Osteoblast (primary cell): ENCODE measurements around the gene CD80. TPM values are rescaled to one million over a fixed set of nuclear protein-coding genes. Genes with fewer than 3 reads are reported as not detected.
"Not testable (repeated sequence)": the region's sequence is repeated elsewhere in the genome, so short reads cannot be mapped to it uniquely, and the experiment has no call there.

Experiments used
- DNase-seq: peaks from one replicate; pipeline ENCODE4 v3.0.0; 2011; ENCODE audit warnings: low spot score, mixed read lengths; ENCODE audit not compliant: insufficient read length; ENCODE audit errors: missing footprints
- H2AFZ ChIP-seq: 2 replicates; pipeline ENCODE4 v1.6.0; 2011; ENCODE audit warnings: mild to moderate bottlenecking, low read length
- H3K27ac ChIP-seq: 2 replicates; pipeline ENCODE4 v1.5.1; 2011; ENCODE audit warnings: mild to moderate bottlenecking, low read depth, low read length, moderate library complexity
- H3K27me3 ChIP-seq: 2 replicates; pipeline ENCODE4 v1.6.0; 2012; ENCODE audit warnings: mild to moderate bottlenecking, control low read depth, inconsistent platforms, low read length, moderate library complexity; ENCODE audit not compliant: insufficient read depth
- H3K36me3 ChIP-seq: 2 replicates; pipeline ENCODE4 v1.5.1; 2011; ENCODE audit warnings: mild to moderate bottlenecking, low read length, control low read depth, moderate library complexity; ENCODE audit not compliant: insufficient read depth
- H3K4me1 ChIP-seq: 2 replicates; pipeline ENCODE4 v1.5.1; 2011; ENCODE audit warnings: mild to moderate bottlenecking, low read length, control low read depth, moderate library complexity; ENCODE audit not compliant: insufficient read depth
- H3K4me2 ChIP-seq: 2 replicates; pipeline ENCODE4 v1.6.0; 2011; ENCODE audit warnings: mild to moderate bottlenecking, low read length; ENCODE audit not compliant: insufficient read depth
- H3K4me3 ChIP-seq: fragments of 200-600 bp; sonication (generic); 3 replicates; pipeline ENCODE4 v1.5.1; 2012; ENCODE audit warnings: mild to moderate bottlenecking, low read length, inconsistent platforms; ENCODE audit not compliant: insufficient read depth
- H3K79me2 ChIP-seq: 2 replicates; pipeline ENCODE4 v1.6.0; 2012; ENCODE audit warnings: mild to moderate bottlenecking, low read length, control low read depth, inconsistent platforms; ENCODE audit not compliant: insufficient read depth
- H3K9me3 ChIP-seq: 2 replicates; pipeline ENCODE4 v1.5.1; 2011; ENCODE audit warnings: low read depth, low read length, control low read depth
- H4K20me1 ChIP-seq: 2 replicates; pipeline ENCODE4 v1.6.0; 2012; ENCODE audit warnings: mild to moderate bottlenecking, low read length, control low read depth; ENCODE audit not compliant: insufficient read depth
- total RNA-seq: library from RNA; depleted of rRNA; stranded (reverse); fragments of >200 nt; gene quantifications from 2 replicates; pipeline ENCODE4 v1.2.3, GENCODE V29; 2012
- TF ChIP-seq, protein P1 (sequence below): IDR thresholded peaks from 2 replicates; pipeline ENCODE4 v1.5.1; 2011; ENCODE audit warnings: mild to moderate bottlenecking, low read depth, low read length, moderate library complexity; ENCODE audit errors: extremely low read depth

Gene CD80
- total RNA-seq, 1 donor, result 2.5 TPM

DNA sequence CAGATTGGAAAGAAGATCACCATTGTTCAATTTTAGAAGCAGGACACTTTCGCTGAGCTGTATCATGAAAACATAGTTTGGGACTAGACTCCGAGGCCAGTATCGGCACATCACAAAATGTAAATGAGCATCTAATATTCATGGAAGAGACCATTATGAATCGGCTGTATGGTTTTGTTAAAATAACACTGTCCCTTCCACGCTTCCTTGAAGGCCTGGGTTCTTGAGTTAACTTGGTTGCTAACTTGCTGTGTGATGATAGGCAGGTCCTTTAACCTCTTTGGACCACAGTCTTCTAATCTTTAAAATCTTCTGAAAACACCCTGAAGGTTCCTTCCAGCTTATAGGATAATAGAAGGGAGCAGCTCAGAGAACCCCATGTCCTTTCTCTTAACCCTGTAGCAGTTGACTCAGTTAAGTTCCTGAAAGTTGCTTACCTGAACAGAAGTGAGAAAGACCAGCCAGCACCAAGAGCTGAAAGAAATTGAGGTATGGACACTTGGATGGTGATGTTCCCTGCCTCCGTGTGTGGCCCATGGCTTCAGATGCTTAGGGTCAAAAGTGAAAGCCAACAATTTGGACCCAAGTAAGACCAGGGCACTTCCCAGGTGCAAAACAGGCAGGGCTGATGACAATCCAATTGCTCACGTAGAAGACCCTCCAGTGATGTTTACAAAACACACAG is 2.1 kb downstream of the CD80 start:
- H3K79me2 ChIP-seq, result no peaks in the 10 kb centered on the region
- H3K27ac ChIP-seq, result no peak overlapping the region
- no peaks in the 10 kb centered on the region for H3K4me1 ChIP-seq
- no peak overlapping the region for H2AFZ ChIP-seq
- DNase-seq, result no peak
- H4K20me1 ChIP-seq, result no peaks in the 10 kb centered on the region
- no peaks in the 10 kb centered on the region for H3K36me3 ChIP-seq
- peaks cover 6% of the 10 kb centered on the region for H3K27me3 ChIP-seq
- TF ChIP-seq, protein P1, sequence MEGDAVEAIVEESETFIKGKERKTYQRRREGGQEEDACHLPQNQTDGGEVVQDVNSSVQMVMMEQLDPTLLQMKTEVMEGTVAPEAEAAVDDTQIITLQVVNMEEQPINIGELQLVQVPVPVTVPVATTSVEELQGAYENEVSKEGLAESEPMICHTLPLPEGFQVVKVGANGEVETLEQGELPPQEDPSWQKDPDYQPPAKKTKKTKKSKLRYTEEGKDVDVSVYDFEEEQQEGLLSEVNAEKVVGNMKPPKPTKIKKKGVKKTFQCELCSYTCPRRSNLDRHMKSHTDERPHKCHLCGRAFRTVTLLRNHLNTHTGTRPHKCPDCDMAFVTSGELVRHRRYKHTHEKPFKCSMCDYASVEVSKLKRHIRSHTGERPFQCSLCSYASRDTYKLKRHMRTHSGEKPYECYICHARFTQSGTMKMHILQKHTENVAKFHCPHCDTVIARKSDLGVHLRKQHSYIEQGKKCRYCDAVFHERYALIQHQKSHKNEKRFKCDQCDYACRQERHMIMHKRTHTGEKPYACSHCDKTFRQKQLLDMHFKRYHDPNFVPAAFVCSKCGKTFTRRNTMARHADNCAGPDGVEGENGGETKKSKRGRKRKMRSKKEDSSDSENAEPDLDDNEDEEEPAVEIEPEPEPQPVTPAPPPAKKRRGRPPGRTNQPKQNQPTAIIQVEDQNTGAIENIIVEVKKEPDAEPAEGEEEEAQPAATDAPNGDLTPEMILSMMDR, result no peak
- no peaks in the 10 kb centered on the region for H3K9me3 ChIP-seq
- H3K4me3 ChIP-seq, result no peak overlapping the region
- no peak overlapping the region for H3K4me2 ChIP-seq

DNA sequence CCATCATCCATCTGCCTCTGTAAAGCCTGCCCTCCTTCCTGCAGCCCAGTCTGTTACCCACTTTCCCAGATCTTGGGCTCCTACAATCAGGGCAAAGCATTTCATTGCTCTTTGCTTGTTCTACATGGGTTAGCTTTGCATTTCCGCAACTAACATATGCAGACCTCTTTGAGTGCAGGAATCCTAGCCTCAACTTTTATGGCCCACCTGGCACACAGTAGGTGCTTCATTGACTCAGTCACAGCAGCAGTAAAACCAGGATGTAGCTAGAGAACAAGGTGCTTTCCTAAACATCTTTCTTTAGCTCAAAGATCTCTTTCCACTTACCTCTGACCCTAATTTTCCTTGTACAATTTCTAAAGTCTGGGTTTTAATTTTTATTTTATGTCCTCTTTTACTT is 3.5 kb downstream of the CD80 start:
- no peak for DNase-seq
- H3K36me3 ChIP-seq, result no peaks in the 10 kb centered on the region
- H3K4me1 ChIP-seq, result no peaks in the 10 kb centered on the region
- H3K4me2 ChIP-seq, result no peak overlapping the region
- peaks cover 6% of the 10 kb centered on the region for H3K27me3 ChIP-seq
- H4K20me1 ChIP-seq, result no peaks in the 10 kb centered on the region
- no peaks in the 10 kb centered on the region for H3K79me2 ChIP-seq
- no peak overlapping the region for H3K4me3 ChIP-seq
- no peaks in the 10 kb centered on the region for H3K9me3 ChIP-seq
- TF ChIP-seq, protein P1, result no peak
- H3K27ac ChIP-seq, result no peak overlapping the region
- no peak overlapping the region for H2AFZ ChIP-seq

DNA sequence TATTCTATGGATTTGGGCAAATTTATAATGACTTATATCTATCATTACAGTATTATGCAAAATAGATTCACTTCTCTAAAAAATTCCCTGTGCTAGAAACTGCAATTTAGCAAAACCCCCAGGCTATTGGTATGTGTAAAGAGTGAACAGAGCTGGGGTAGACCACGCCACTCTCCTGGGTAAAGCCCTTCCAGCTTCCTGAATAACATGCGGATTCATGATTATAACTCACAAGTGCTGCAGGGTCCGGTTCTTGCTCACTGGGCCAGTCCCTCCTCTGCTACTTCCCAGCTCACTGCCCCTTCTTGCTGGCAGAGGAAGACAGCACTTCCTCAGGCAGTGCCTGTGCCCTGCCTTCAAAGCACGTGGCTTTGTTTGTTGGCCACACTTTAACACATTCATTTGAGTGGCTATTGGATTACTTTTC is 4.1 kb downstream of the CD80 start:
- Histone ChIP-seq H3K79me2 (no peaks in the 10 kb centered on the region), H4K20me1 (no peaks in the 10 kb centered on the region), H3K4me3 (no peak overlapping the region), H3K4me1 (no peaks in the 10 kb centered on the region), H3K36me3 (no peaks in the 10 kb centered on the region), H3K27me3 (peaks cover 6% of the 10 kb centered on the region), H3K27ac (no peak overlapping the region), H3K9me3 (no peaks in the 10 kb centered on the region), H2AFZ (no peak overlapping the region), H3K4me2 (no peak overlapping the region)
- peak; percentile 3 for DNase-seq
- TF ChIP-seq, protein P1, result no peak

DNA sequence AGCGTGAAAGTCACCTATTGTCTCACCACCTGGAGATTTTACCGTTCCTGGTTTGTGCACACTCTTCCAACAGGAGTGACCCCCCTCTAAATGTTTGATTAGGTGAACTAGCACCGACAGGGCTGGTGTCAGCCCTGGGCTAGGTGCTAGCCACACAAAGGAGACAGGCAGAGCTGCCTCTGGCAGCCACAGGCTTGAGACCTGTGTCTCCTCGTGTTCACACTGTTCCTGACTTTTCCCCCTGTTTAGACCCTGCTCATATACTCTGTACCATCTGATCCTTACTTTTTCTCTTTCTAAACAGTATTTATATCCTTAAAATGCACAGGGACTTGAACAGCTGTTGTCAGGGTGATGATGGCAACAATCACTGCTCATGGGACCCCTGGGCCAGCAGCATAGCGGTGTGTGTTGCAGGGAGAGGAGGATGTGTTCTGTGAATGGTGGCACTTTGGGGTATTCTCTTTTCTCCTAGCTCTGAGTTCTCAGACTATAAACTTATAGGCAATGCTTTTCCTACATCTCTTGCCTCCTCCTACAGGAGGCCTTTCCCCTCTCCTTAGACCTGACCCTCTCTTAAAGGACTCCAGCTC is 5.5 kb downstream of the CD80 start:
- Histone ChIP-seq H4K20me1 (no peaks in the 10 kb centered on the region), H3K36me3 (no peaks in the 10 kb centered on the region), H3K79me2 (no peaks in the 10 kb centered on the region), H3K4me1 (no peaks in the 10 kb centered on the region), H3K27ac (no peak overlapping the region), H3K4me3 (no peak overlapping the region), H3K4me2 (no peak overlapping the region), H3K9me3 (no peaks in the 10 kb centered on the region), H2AFZ (no peak overlapping the region), H3K27me3 (peaks cover 6% of the 10 kb centered on the region)
- TF ChIP-seq, protein P1, result no peak
- DNase-seq, result no peak

DNA sequence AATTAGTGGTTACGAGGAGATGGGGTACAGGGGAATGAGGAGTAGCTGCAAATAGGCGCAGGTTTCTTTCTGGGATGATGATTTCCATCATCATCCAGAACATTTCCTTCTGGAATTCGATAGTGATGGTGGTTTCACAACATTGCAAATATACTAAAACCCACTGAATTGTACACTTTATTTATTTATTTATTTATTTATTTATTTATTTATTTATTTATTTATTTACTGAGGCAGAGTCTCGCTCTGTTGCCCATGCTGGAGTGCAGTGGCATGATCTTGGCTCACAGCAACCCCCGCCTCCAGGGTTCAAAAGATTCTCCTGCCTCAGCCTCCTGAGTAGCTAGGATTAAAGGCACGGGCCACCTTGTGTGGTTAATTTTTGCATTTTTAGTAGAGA is 6.5 kb downstream of the CD80 start:
- H4K20me1 ChIP-seq, H3K27ac ChIP-seq, H3K4me1 ChIP-seq, H3K27me3 ChIP-seq, H3K4me3 ChIP-seq, H2AFZ ChIP-seq, H3K79me2 ChIP-seq, H3K36me3 ChIP-seq, H3K4me2 ChIP-seq, H3K9me3 ChIP-seq, DNase-seq: not testable (repeated sequence)
